Measurements from ENCODE around the gene FBRSL1. TPM values are rescaled to one million over a fixed set of nuclear protein-coding genes. Genes with fewer than 3 reads are reported as not detected.

The FBRSL1 gene
- total and polyA plus RNA-seq, 2 of the 8 experiments (the other 6 are each of a cell fraction or from before 2014, with no cell fraction given) = 18.4 to 109 TPM

DNA sequence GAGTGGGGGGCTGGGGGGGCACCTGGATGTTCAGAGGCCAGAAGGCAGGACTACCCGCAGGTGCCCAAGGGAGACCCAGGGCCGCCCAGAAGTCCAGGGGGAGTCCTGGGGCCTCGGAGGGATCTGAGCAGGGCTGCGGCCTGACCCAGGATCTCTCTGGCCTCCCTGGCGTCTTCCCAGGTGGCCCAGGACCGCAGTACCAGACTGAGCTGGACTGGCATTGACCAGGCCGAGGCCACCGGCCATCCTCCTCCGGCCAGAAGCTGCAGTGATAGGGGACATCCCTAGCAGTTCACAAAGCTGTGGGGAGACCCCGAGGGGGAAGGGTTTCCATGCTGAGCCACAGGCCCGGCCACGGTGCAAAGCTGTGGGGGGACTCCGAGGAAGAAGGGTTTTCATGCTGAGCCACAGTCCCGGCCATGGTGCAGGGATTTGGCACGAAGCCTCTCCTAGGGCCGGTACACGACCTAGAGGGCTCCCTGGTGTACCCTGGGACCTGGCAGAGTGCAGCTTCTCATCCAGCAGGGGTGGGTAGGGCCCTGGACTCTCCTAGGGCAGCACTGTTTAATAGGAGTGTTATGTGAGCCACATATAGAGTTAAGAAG, 24.4 kb downstream of the FBRSL1 start:
- ChIA-PET POLR2A (ENCODE audit: partially characterized antibody) (interaction anchor here (0.7 to 1.9 kb wide), 4 partner anchors 9 to 106 kb away, joined by 3 to 4 read pairs (median 3); no protein-coding TSS in a partner anchor), CTCF (ENCODE audit: partially characterized antibody) (interaction anchor here (0.8 to 2.5 kb wide), 7 partner anchors 8 to 101 kb away, joined by 3 to 15 read pairs (median 5); no protein-coding TSS in a partner anchor)
- H2BK12ac ChIP-seq (ENCODE audit: low read depth, low read length) = no peak overlapping the region
- H2BK15ac ChIP-seq (ENCODE audit: low read length) = no peak overlapping the region
- H3K79me1 ChIP-seq (ENCODE audit: low read depth, low read length) = peaks cover 5% of the 10 kb centered on the region; the same call in 1 of the 2 replicates
- H3K23me2 ChIP-seq (ENCODE audit: low read depth, low read length) = peaks cover 8% of the 10 kb centered on the region
- no peak overlapping the region for H3K27ac ChIP-seq (ENCODE audit: low read depth, low read length)
- no peak overlapping the region for H4K91ac ChIP-seq (replicated peaks; ENCODE audit: insufficient read length, low read length)
- no peak overlapping the region for H3K4me2 ChIP-seq (ENCODE audit: insufficient read depth in 1 of 2, low read depth in 2 of 2, low read length in 2 of 2)
- DNase-seq (ENCODE audit: low read depth in 1 of 2, low spot score in 2 of 2) (no peak), FAIRE-seq (no peak)
- H3K27me3 ChIP-seq (replicated peaks in 1 of 4; ENCODE audit: control insufficient read depth in 3 of 4, extremely low read depth in 1 of 4, insufficient read depth in 3 of 4, low read length in 3 of 4) = peaks cover 0 to 25% (median 15%) of the 10 kb centered on the region in 4 experiments; a peak in 4 of 7 replicates
- H2BK120ac ChIP-seq (replicated peaks; ENCODE audit: low read depth, low read length) = no peak overlapping the region
- H3K18ac ChIP-seq (ENCODE audit: extremely low read depth, low read length) = no peak overlapping the region
- peaks cover 8 to 14% of the 10 kb centered on the region in 2 experiments for H3K9me3 ChIP-seq (ENCODE audit: insufficient read depth in 2 of 2, low read depth in 1 of 2, low read length in 1 of 2)
- WGBS, 2 experiments (ENCODE audit: extremely low coverage in 1 of 2, insufficient coverage in 1 of 2, insufficient read length in 1 of 2, insufficient replicate concordance in 2 of 2, low coverage in 1 of 2, low lambda C conversion rate in 2 of 2, missing lambda C conversion rate in 1 of 2) = 81% methylated on average over 17 of the region's 17 CpGs; no CpG with 5 or more reads in 1 of the 2 experiments
- no peak overlapping the region for H3K23ac ChIP-seq (ENCODE audit: insufficient read length)
- no peak overlapping the region for H2BK5ac ChIP-seq (ENCODE audit: low read depth, low read length)
- H4K8ac ChIP-seq (ENCODE audit: extremely low read depth, insufficient read depth, low read length) = no peak overlapping the region
- no peak overlapping the region for H2BK20ac ChIP-seq (ENCODE audit: low read length)
- H3K56ac ChIP-seq (replicated peaks; ENCODE audit: insufficient read length, low read depth, low read length) = no peak overlapping the region
- H3K4me3 ChIP-seq (ENCODE audit: extremely low read depth in 1 of 4, insufficient read depth in 2 of 4, low read depth in 3 of 4, low read length in 4 of 4) = no peak overlapping the region
- no peak overlapping the region for H3K14ac ChIP-seq (ENCODE audit: insufficient read length)
- no peak overlapping the region for H2AK5ac ChIP-seq (ENCODE audit: low read depth, low read length)
- H4K20me1 ChIP-seq (replicated peaks in 1 of 2; ENCODE audit: control insufficient read depth in 1 of 2, insufficient read depth in 2 of 2, low read length in 2 of 2) = peaks cover 5 to 17% of the 10 kb centered on the region in 2 experiments
- H2AFZ ChIP-seq (ENCODE audit: low read length) = no peak overlapping the region
- no peaks in the 10 kb centered on the region; a peak in 1 of 8 replicates for H3K36me3 ChIP-seq (ENCODE audit: control insufficient read depth in 2 of 4, insufficient read depth in 4 of 4, low read length in 3 of 4)
- no peaks in the 10 kb centered on the region for H3K79me2 ChIP-seq (ENCODE audit: control insufficient read depth in 1 of 2, insufficient read depth in 2 of 2, low read length in 2 of 2)
- H3K4me1 ChIP-seq (replicated peaks in 1 of 4; ENCODE audit: control insufficient read depth in 3 of 4, insufficient read depth in 4 of 4, low read length in 3 of 4) = no peaks in the 10 kb centered on the region; a peak in 1 of 7 replicates
- H4K5ac ChIP-seq (ENCODE audit: insufficient read length, low read depth, low read length) = no peak overlapping the region
- H3K4ac ChIP-seq (replicated peaks; ENCODE audit: insufficient read length, low read depth, low read length) = no peak overlapping the region
- no peak overlapping the region for H3K9ac ChIP-seq (replicated peaks in 1 of 4; ENCODE audit: extremely low read depth in 1 of 4, low read depth in 3 of 4, low read length in 3 of 4)
- no peak for TF ChIP-seq SIN3A (conservative IDR thresholded peaks at IDR 0.05 in 1 of 2, IDR thresholded peaks at IDR 0.05 in 1 of 2; ENCODE audit: low read depth in 1 of 2, low read length in 2 of 2)
- no peak for TF ChIP-seq CBX5 (IDR thresholded peaks at IDR 0.05; ENCODE audit: low read depth, low read length)
- TF ChIP-seq SP4 (IDR thresholded peaks at IDR 0.05; ENCODE audit: low read length) = no peak
- no peak for TF ChIP-seq CREB1 (IDR thresholded peaks at IDR 0.05)
- TF ChIP-seq RXRA (IDR thresholded peaks at IDR 0.05; ENCODE audit: insufficient read depth, low read depth, low read length) = no peak
- no peak for TF ChIP-seq NRF1 (IDR thresholded peaks at IDR 0.05; ENCODE audit: low read depth, low read length)
- TF ChIP-seq TCF12 (IDR thresholded peaks at IDR 0.05; ENCODE audit: low read depth, low read length) = no peak
- TF ChIP-seq CHD1 (IDR thresholded peaks at IDR 0.05; ENCODE audit: low read depth, low read length) = no peak
- no peak for TF ChIP-seq YY1 (IDR thresholded peaks at IDR 0.05; ENCODE audit: low read depth, low read length)
- TF ChIP-seq KDM5A (IDR thresholded peaks at IDR 0.05; ENCODE audit: low read length) = no peak
- no peak for TF ChIP-seq SP2 (IDR thresholded peaks at IDR 0.05; ENCODE audit: low read length)
- no peak for TF ChIP-seq GTF2F1 (IDR thresholded peaks at IDR 0.05; ENCODE audit: borderline replicate concordance, low read depth, low read length)
- TF ChIP-seq TBP (IDR thresholded peaks at IDR 0.05; ENCODE audit: low read depth, low read length) = no peak
